Heart left ventricle (tissue), 16 donors: ENCODE results near the gene TRIM54. TPM values are rescaled to one million over a fixed set of nuclear protein-coding genes. Genes with fewer than 3 reads are reported as not detected.

Experiments used
- ATAC-seq, 4 donors: fragments of 200-7000 bp; cut with Tn5 transposase; one replicate each; pipeline ENCODE4 v1.9.1; 2020 to 2022; ENCODE audit warnings: moderate library complexity in 4 of 4, mild to moderate bottlenecking in 3 of 4, moderate number of reproducible peaks in 1 of 4
- DNase-seq, 5 donors: peaks; one replicate each; pipeline ENCODE4 v3.0.0-alpha.2; 2020
- H3K27ac ChIP-seq, 12 donors: fragments of 200-600 bp; sonication (generic) in 4 of 12; one replicate each; pipeline versions ENCODE4 v1.5.0 to v1.8.0; 2016 to 2022; ENCODE audit warnings: mild to moderate bottlenecking in 2 of 12
- H3K27me3 ChIP-seq, 9 donors: fragments of 200-600 bp; sonication (generic) in 2 of 9; one replicate each; pipeline versions ENCODE4 v1.5.1 to v1.8.0; 2016 to 2022; ENCODE audit warnings: mild to moderate bottlenecking in 3 of 9
- H3K36me3 ChIP-seq, 9 donors: fragments of 200-600 bp; sonication (generic) in 2 of 9; one replicate each; pipeline versions ENCODE4 v1.5.0 to v1.8.0; 2018 to 2022; ENCODE audit warnings: mild to moderate bottlenecking in 2 of 9
- H3K4me1 ChIP-seq, 12 donors: fragments of 200-600 bp; sonication (generic) in 4 of 12; one replicate each; pipeline versions ENCODE4 v1.5.0 to v1.8.0; 2016 to 2022; ENCODE audit warnings: mild to moderate bottlenecking in 3 of 12
- H3K4me3 ChIP-seq, 12 donors: fragments of 200-600 bp; sonication (generic) in 4 of 12; one replicate each; pipeline versions ENCODE4 v1.5.0 to v1.8.0; 2017 to 2022; ENCODE audit warnings: mild to moderate bottlenecking in 9 of 12, moderate library complexity in 4 of 12
- H3K9me3 ChIP-seq, 12 donors: fragments of 200-600 bp; sonication (generic) in 4 of 12; one replicate each; pipeline versions ENCODE4 v1.5.0 to v1.8.0; 2016 to 2022; ENCODE audit warnings: mild to moderate bottlenecking in 1 of 12
- POLR2A ChIP-seq, 2 donors: fragments of 450-650 bp; IDR thresholded peaks; one replicate each; pipeline ENCODE4 v1.6.1; 2017; ENCODE audit warnings: antibody characterized with exemption in 2 of 2, mild to moderate bottlenecking in 2 of 2, moderate library complexity in 2 of 2
- WGBS, 4 donors: extraction: QIAGEN DNeasy Blood & Tissue Kit in 2 of 4; methylation state at CpG; one replicate each; pipeline versions ENCODE4 v1.1.5 to v1.1.7; 2013 to 2018; 5-methylcytosine and 5-hydroxymethylcytosine counted together
- intact Hi-C, 10 donors: fragments of 100-400 bp; cut with DNase I; formaldehyde crosslinking; loops; one replicate each; pipeline versions ENCODE4 v1.11.1 to v1.14.2; 2022
- polyA plus RNA-seq, 2 donors: library from polyadenylated mRNA; stranded (reverse); fragments of 200-250 nt; gene quantifications; one replicate each; pipeline ENCODE4 v1.2.3, GENCODE V29; 2013
- total RNA-seq, 9 donors: library from RNA; depleted of rRNA in 2 of 9; stranded (reverse); fragments of >200 nt in 2 of 9; fragmentation: NEBNext Ultra II Directional in 3 of 9; extraction: Animal tissue kit (Norgen Biotek cat#: 25700) in 3 of 9; gene quantifications; one replicate each; pipeline versions ENCODE4 v1.1.0 to v1.2.4, GENCODE V29; 2016 to 2023
- TF ChIP-seq, protein P1 (sequence below), 12 donors: fragments of 200-600 bp; sonication (generic) in 4 of 12; IDR thresholded peaks; one replicate each; pipeline versions ENCODE4 v1.5.0 to v1.8.0; 2018 to 2022; ENCODE audit warnings: antibody characterized with exemption in 12 of 12, mild to moderate bottlenecking in 5 of 12
- donor health status: ischemic (EF 13 %, LVEDD 7.1; RV severe dilation, severe dysfunction).
- donor health status: healthy with polysubstance abuse.
- donor health status: DM: no; HTN: yes; CAD: no.
- donor health status: DM: no; HTN: no; CAD: no.
- donor health status: ischemic (EF 25% LVEDD 6.9; RV normal size, moderate dysfunction).
- donor health status: ischemic (EF 25% LVEDD 5.7; RV mildly dilated, moderate dysfunction).
- donor health status: healthy.
- donor health status: DM: yes; HTN: yes; CAD: no.
- donor health status: ischemic (EF 35%, LVEDD 5.7; RV mildly dilated, moderate dysfunction).
- donor health status: nonischemic (EF 11% LVEDD 7.7; RV severe dilation, severe dysfunction).
- donor health status: DM: yes; HTN: yes; CAD: no.
- donor health status: PGD.
- donor health status: ischemic (EF 29% LVEDD 5.4; RV normal size, mild dysfunction).
- donor health status: nonischemic (EF 23%, LVEDD 6.1; RV moderate dilation, normal function).

The TRIM54 gene
- total and polyA plus RNA-seq, 11 donors, result 128 to 329 (median 241) TPM

DNA sequence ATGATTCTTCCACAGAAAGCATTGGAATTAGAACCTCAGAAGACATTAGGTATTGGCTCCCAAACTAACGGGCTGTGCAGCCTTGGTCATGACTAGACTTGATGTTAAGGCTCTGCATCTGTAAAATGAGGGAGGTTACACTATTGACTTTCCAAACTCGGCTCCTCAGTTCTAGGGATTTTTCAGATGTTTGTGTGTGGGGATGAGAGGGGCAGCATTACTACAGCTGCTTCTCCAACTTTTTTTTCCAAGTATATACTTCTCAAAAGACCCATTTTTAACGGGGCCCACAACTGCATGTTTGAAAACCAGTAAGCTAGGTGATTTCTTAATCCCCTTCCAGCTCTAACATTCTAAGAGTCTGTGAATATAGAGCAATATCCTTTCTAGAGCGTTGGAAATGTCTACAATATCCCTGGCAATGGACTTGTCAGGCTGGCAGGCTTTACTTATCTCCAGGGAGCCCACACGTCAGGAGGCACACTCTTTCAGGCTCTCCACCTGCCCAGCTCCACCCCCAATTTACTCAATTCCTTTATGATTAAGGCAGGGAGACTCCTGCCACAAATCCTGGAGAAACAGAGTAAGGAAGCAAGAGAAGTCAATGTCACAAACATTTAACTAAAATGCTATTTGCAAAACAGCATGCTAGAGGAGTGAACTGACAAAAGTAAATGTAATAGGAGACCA is 41.5 kb downstream of the TRIM54 start:
- ATAC-seq, result peak in 1 of 4 donors; percentile 4
- no peak for DNase-seq
- Histone ChIP-seq H3K9me3 (no peaks in the 10 kb centered on the region), H3K27ac (peak overlapping the region; percentile 83 to 99 (median 92)), H3K4me3 (peak overlapping the region; percentile 62 to 95 (median 74)), H3K36me3 (peaks cover 0 to 36% (median 28%) of the 10 kb centered on the region in 9 donors), H3K4me1 (peaks cover 4 to 40% (median 23%) of the 10 kb centered on the region in 12 donors), H3K27me3 (no peaks in the 10 kb centered on the region)
- WGBS, 4 donors, result 23 to 33% (median 25%) methylated on average over 5 of the region's 5 CpGs
- intact Hi-C loops, result loop anchor here in 4 of 10 donors (1.0 to 5.0 kb wide), 4 partner anchors 33 to 49 kb away; partner anchors contain the start of genes GTF3C2 (in 3 of the 4), EIF2B4 (in 1 of the 4) and SNX17 (in 1 of the 4)
- TF ChIP-seq POLR2A (IDR thresholded peaks at IDR 0.05), result no peak
- TF ChIP-seq, protein P1, sequence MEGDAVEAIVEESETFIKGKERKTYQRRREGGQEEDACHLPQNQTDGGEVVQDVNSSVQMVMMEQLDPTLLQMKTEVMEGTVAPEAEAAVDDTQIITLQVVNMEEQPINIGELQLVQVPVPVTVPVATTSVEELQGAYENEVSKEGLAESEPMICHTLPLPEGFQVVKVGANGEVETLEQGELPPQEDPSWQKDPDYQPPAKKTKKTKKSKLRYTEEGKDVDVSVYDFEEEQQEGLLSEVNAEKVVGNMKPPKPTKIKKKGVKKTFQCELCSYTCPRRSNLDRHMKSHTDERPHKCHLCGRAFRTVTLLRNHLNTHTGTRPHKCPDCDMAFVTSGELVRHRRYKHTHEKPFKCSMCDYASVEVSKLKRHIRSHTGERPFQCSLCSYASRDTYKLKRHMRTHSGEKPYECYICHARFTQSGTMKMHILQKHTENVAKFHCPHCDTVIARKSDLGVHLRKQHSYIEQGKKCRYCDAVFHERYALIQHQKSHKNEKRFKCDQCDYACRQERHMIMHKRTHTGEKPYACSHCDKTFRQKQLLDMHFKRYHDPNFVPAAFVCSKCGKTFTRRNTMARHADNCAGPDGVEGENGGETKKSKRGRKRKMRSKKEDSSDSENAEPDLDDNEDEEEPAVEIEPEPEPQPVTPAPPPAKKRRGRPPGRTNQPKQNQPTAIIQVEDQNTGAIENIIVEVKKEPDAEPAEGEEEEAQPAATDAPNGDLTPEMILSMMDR (IDR thresholded peaks at IDR 0.05), result no peak

DNA sequence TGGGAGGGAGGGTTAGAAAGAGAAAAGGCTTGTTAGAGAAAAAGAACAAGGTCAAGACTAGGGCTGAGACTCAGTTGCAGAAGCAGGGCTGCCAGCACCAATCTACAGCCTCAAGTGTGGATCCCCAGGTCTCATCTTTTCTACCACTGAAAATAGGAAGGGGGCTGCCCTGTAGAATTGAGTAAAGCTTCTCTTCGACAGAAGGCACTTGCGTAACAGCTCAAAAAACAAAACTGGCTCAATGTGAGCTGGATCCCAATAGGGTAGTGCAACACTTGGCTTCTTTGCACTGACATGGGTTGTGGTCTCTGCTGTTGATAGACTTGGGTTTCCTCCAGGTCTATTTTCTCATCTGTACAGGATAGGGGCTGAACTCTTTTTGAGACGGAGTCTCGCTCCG is 42.5 kb downstream of the TRIM54 start:
- H3K4me3 ChIP-seq, result no peak overlapping the region
- DNase-seq, result no peak
- H3K9me3 ChIP-seq, result no peaks in the 10 kb centered on the region
- TF ChIP-seq POLR2A (IDR thresholded peaks at IDR 0.05), result no peak
- TF ChIP-seq, protein P1 (IDR thresholded peaks at IDR 0.05), result no peak
- ATAC-seq, result no peak
- intact Hi-C loops, result loop anchor here in 3 of 10 donors (5.0 kb wide), 2 partner anchors 33 to 48 kb away; partner anchors contain the start of genes GTF3C2 (in 2 of the 3), EIF2B4 (in 1 of the 3) and SNX17 (in 1 of the 3)
- 92 to 97% (median 93%) methylated on average over 5 of the region's 5 CpGs for WGBS, 4 donors
- H3K4me1 ChIP-seq, result peaks cover 4 to 35% (median 23%) of the 10 kb centered on the region in 12 donors
- peaks cover 0 to 46% (median 38%) of the 10 kb centered on the region in 9 donors for H3K36me3 ChIP-seq
- H3K27ac ChIP-seq, result peak overlapping the region in 4 of 12 donors; percentile 91 to 99 (median 95)
- H3K27me3 ChIP-seq, result no peaks in the 10 kb centered on the region

DNA sequence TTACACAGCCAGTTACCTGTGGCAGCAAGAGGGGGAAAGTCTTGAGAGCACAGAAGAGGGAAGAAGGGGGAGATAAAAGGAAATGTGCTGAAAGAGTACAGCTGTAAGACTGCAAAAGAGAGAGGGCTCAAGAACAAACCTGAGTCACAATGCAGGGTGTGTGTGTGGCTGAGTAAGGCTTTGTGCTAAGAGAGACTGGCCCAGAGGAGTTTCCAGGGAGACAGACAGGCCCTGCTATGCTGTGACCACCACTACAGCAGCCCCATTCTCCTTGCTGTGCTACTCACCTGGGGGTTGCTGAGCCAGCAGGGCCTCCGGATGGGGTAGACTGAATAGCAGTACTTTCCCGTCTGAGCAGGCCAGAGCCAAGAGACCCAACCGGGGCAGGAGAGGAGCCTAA is 53.1 kb downstream of the TRIM54 start:
- ATAC-seq, result no peak
- H3K36me3 ChIP-seq, result peaks cover 0 to 100% (median 99%) of the 10 kb centered on the region in 9 donors
- H3K4me1 ChIP-seq, result no peaks in the 10 kb centered on the region

DNA sequence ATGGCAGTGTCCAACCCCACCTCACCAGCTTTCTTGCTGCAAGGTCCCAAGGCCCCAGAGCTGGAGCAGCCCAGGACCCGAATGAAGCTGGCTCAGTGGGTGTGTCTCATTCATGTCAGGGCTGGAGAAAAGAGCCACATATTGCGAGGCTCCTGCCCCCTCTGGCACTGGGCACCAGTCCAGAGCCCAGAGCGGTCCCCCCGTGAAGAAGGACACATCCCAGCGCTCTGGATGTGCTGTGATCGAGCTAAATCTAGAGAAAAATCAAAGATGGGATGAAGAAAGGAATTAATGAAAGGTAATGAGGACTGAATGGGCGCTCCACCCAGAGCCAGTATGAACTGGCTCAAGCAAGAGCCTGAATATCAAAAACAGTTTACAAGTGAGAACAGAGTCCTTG is 53.9 kb downstream of the TRIM54 start:
- Histone ChIP-seq H3K9me3 (no peaks in the 10 kb centered on the region), H3K4me3 (no peak overlapping the region), H3K27ac (no peak overlapping the region), H3K27me3 (no peaks in the 10 kb centered on the region), H3K4me1 (no peaks in the 10 kb centered on the region), H3K36me3 (peaks cover 0 to 100% (median 99%) of the 10 kb centered on the region in 9 donors)
- DNase-seq, result no peak
- TF ChIP-seq POLR2A (IDR thresholded peaks at IDR 0.05), result no peak
- TF ChIP-seq, protein P1 (IDR thresholded peaks at IDR 0.05), result no peak
- peak in 1 of 4 donors; percentile 15 for ATAC-seq
- intact Hi-C loops, result no loop called here
- whole genome bisulfite sequencing, 4 donors, result 92 to 97% (median 96%) methylated on average over 7 of the region's 7 CpGs

More for the DNA sequence above, 53.1 kb downstream of the TRIM54 start:
- no peaks in the 10 kb centered on the region for H3K9me3 ChIP-seq
- TF ChIP-seq POLR2A (IDR thresholded peaks at IDR 0.05), result no peak
- TF ChIP-seq, protein P1 (IDR thresholded peaks at IDR 0.05), result no peak
- intact Hi-C loops, result no loop called here
- no peak overlapping the region for H3K27ac ChIP-seq
- WGBS, 4 donors, result 91 to 96% (median 95%) methylated on average over 3 of the region's 3 CpGs
- DNase-seq, result no peak
- no peaks in the 10 kb centered on the region for H3K27me3 ChIP-seq
- H3K4me3 ChIP-seq, result no peak overlapping the region
